Vagina (tissue), 2 donors: ENCODE data around the gene CCNQ. TPM values are rescaled to one million over a fixed set of nuclear protein-coding genes. Genes with fewer than 3 reads are reported as not detected.

ENCODE experiments used
- DNase-seq, 2 donors: peaks; one replicate each; pipeline ENCODE4 v3.0.0-alpha.2; 2017; ENCODE audit errors: extremely low spot score in 2 of 2
- H3K27ac ChIP-seq: fragments of 200-600 bp; sonication (generic); one replicate; pipeline ENCODE4 v1.5.1; 2019
- H3K27me3 ChIP-seq: fragments of 200-600 bp; sonication (generic); one replicate; pipeline ENCODE4 v1.5.1; 2019
- H3K36me3 ChIP-seq, 2 donors: fragments of 200-600 bp; sonication (generic); one replicate each; pipeline ENCODE4 v1.5.1; 2017 to 2019
- H3K4me1 ChIP-seq: fragments of 200-600 bp; sonication (generic); one replicate; pipeline ENCODE4 v1.5.1; 2019
- H3K4me3 ChIP-seq, 2 donors: fragments of 200-600 bp; sonication (generic); 1 replicate in 1 of 2; 2 replicates in 1 of 2; pipeline ENCODE4 v1.5.1; 2016 to 2019
- H3K9me3 ChIP-seq: fragments of 200-600 bp; sonication (generic); one replicate; pipeline ENCODE4 v1.5.1; 2019
- POLR2A ChIP-seq, 2 donors: fragments of 450-650 bp; IDR thresholded peaks; one replicate each; pipeline ENCODE4 v1.6.1; 2017; ENCODE audit warnings: antibody characterized with exemption in 2 of 2, mild to moderate bottlenecking in 2 of 2, moderate library complexity in 2 of 2
- POLR2AphosphoS5 ChIP-seq, 2 donors: sonication (generic); formaldehyde crosslinking; IDR thresholded peaks; one replicate each; pipeline ENCODE4 v1.9.0; 2017; ENCODE audit warnings: antibody characterized with exemption in 2 of 2, mild to moderate bottlenecking in 2 of 2, low read depth in 1 of 2; ENCODE audit not compliant: insufficient read depth in 1 of 2
- intact Hi-C: fragments of 100-400 bp; cut with DNase I; formaldehyde crosslinking; loops from one replicate; pipeline ENCODE4 v1.15.1; 2023
- total RNA-seq: library from RNA; depleted of rRNA; stranded (reverse); fragments of >200 nt; gene quantifications from one replicate; pipeline ENCODE4 v1.2.3, GENCODE V29; 2016
- TF ChIP-seq, protein P1 (sequence below), 3 experiments: fragments of 450-650 bp in 2 of 3; fragments of 200-600 bp in 1 of 3; sonication (generic) in 1 of 3; IDR thresholded peaks; one replicate each; pipeline ENCODE4 v1.5.1; 2017 to 2019; ENCODE audit warnings: antibody characterized with exemption in 3 of 3, mild to moderate bottlenecking in 2 of 3, moderate library complexity in 2 of 3

The CCNQ gene
- total RNA-seq, 1 donor from 2014 or later: 31.2 TPM

DNA sequence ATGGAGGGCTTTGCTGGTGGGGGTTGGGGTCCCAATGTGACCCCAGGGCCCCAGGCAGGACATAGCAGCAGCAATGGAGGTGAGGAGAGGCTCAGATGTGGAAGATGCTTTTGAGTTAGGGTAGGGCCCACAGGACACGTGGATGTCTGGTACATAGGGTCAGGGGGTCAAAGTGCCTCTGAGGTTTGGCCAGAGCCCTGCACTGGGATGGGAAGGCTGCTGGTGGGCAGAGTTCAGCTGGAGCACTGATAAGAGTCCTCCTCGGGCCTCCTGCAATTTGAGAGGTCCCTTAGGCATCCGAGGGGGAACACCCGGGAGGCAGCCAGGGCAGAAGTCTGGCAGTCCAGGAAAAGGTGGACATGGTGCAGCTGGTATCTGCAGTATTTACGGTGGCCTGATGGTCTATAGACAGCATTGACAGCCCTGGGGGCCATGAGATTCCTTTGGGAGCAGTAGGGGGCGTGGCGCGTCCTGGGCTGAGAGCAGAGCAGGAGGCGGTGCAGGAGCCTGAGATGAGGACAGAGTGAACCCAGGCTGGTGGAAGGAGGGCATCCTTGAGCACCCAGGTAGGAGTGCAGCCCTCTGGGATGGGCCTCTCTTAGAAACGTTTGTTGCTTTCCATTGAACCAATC lies 22.6 kb downstream of the CCNQ start:
- no peaks in the 10 kb centered on the region for H3K9me3 ChIP-seq
- H3K4me1 ChIP-seq: no peaks in the 10 kb centered on the region
- TF ChIP-seq, protein P1, sequence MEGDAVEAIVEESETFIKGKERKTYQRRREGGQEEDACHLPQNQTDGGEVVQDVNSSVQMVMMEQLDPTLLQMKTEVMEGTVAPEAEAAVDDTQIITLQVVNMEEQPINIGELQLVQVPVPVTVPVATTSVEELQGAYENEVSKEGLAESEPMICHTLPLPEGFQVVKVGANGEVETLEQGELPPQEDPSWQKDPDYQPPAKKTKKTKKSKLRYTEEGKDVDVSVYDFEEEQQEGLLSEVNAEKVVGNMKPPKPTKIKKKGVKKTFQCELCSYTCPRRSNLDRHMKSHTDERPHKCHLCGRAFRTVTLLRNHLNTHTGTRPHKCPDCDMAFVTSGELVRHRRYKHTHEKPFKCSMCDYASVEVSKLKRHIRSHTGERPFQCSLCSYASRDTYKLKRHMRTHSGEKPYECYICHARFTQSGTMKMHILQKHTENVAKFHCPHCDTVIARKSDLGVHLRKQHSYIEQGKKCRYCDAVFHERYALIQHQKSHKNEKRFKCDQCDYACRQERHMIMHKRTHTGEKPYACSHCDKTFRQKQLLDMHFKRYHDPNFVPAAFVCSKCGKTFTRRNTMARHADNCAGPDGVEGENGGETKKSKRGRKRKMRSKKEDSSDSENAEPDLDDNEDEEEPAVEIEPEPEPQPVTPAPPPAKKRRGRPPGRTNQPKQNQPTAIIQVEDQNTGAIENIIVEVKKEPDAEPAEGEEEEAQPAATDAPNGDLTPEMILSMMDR (IDR thresholded peaks at IDR 0.05): no peak
- TF ChIP-seq POLR2AphosphoS5 (IDR thresholded peaks at IDR 0.05; ENCODE audit: insufficient read depth in 1 of 2, low read depth in 1 of 2) (no peak), POLR2A (IDR thresholded peaks at IDR 0.05) (no peak)
- intact Hi-C loops: no loop called here
- no peak for DNase-seq
- no peaks in the 10 kb centered on the region for H3K36me3 ChIP-seq
- H3K27me3 ChIP-seq: no peaks in the 10 kb centered on the region
- no peak overlapping the region for H3K4me3 ChIP-seq
- H3K27ac ChIP-seq: no peak overlapping the region

- H3K36me3 ChIP-seq: no peaks in the 10 kb centered on the region
- no peak for TF ChIP-seq POLR2AphosphoS5 (IDR thresholded peaks at IDR 0.05; ENCODE audit: insufficient read depth in 1 of 2, low read depth in 1 of 2)
- TF ChIP-seq POLR2A (IDR thresholded peaks at IDR 0.05): no peak
- TF ChIP-seq, protein P1 (IDR thresholded peaks at IDR 0.05): no peak
- no peak overlapping the region for H3K27ac ChIP-seq
- H3K4me1 ChIP-seq: no peaks in the 10 kb centered on the region
- no peaks in the 10 kb centered on the region for H3K27me3 ChIP-seq
- no peaks in the 10 kb centered on the region for H3K9me3 ChIP-seq
- intact Hi-C loops: no loop called here
- H3K4me3 ChIP-seq: no peak overlapping the region
- no peak for DNase-seq
These were observed 25.0 kb downstream of the CCNQ start for GRCh38 chrX:153573984-153574383.

GRCh38 chrX:153572601-153573000 lies 26.3 kb downstream of the CCNQ start:
- H3K9me3 ChIP-seq: no peaks in the 10 kb centered on the region
- H3K4me3 ChIP-seq: no peak overlapping the region
- H3K27ac ChIP-seq: no peak overlapping the region
- intact Hi-C loops: no loop called here
- no peaks in the 10 kb centered on the region for H3K4me1 ChIP-seq
- no peak for DNase-seq
- no peaks in the 10 kb centered on the region for H3K27me3 ChIP-seq
- H3K36me3 ChIP-seq: no peaks in the 10 kb centered on the region
- TF ChIP-seq, protein P1 (IDR thresholded peaks at IDR 0.05): no peak

DNA sequence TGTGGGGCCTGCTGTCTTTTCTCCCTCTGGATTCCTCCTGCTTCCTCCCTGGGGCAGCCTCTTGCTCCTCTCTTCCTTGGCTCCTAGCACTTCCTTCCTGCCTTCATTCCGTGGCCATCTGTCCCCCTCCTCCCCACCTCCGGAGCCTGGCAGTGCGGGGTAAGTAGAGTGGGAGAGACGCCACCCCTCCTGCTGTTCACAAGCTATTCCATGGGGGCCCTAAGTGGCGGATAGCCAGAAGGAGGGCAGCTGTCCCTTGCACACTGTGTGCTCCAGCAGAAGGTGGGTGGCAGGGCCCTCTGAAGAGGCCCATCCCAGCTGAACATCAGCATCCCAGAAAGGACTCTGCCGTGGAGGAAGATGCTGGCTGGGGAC lies 27.4 kb downstream of the CCNQ start:
- Histone ChIP-seq H3K27me3 (no peaks in the 10 kb centered on the region), H3K4me1 (no peaks in the 10 kb centered on the region), H3K4me3 (no peak overlapping the region), H3K9me3 (no peaks in the 10 kb centered on the region), H3K27ac (no peak overlapping the region), H3K36me3 (no peaks in the 10 kb centered on the region)
- TF ChIP-seq POLR2AphosphoS5 (IDR thresholded peaks at IDR 0.05; ENCODE audit: insufficient read depth in 1 of 2, low read depth in 1 of 2) (no peak), POLR2A (IDR thresholded peaks at IDR 0.05) (no peak)
- TF ChIP-seq, protein P1 (IDR thresholded peaks at IDR 0.05): no peak
- no peak for DNase-seq
- intact Hi-C loops: no loop called here

DNA sequence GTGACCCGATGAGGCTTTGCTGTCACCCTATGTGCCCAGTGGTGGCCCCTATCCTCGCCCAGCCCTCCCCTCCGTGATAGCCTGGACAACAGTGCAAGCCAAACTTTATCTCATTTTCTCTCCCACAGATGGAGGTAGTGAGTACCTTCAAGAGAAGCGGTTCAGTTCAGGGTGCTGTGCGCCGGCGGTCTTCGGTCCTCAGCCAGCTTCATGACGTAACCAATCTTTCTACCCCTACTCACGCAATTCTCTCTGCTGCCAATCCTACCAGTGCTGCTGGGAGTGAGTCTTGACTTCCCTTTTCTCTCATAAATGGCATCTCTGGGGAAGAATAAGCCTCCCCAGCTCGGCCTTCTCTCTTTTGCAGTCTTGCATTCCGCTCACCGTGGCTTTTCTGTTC lies 29.5 kb downstream of the CCNQ start:
- Histone ChIP-seq H3K36me3 (no peaks in the 10 kb centered on the region), H3K27ac (no peak overlapping the region), H3K4me1 (no peaks in the 10 kb centered on the region), H3K9me3 (no peaks in the 10 kb centered on the region), H3K4me3 (no peak overlapping the region), H3K27me3 (no peaks in the 10 kb centered on the region)
- no peak for DNase-seq
- intact Hi-C loops: no loop called here
- TF ChIP-seq, protein P1 (IDR thresholded peaks at IDR 0.05): no peak
- TF ChIP-seq POLR2AphosphoS5 (IDR thresholded peaks at IDR 0.05; ENCODE audit: insufficient read depth in 1 of 2, low read depth in 1 of 2) (no peak), POLR2A (IDR thresholded peaks at IDR 0.05) (no peak)
